PFSK-1 (cell line): ENCODE data around the gene FAM83C.

ENCODE experiments used
- FOXP2 ChIP-seq: optimal IDR thresholded peaks from 2 replicates; pipeline ENCODE3; 2011; ENCODE audit warnings: borderline replicate concordance, control low read depth, inconsistent platforms; ENCODE audit not compliant: insufficient read depth; ENCODE audit errors: extremely low read length, extremely low read depth
- POLR2AphosphoS5 ChIP-seq: IDR thresholded peaks from 2 replicates; pipeline ENCODE4 v1.6.1; 2012; ENCODE audit warnings: low read depth, mild to moderate bottlenecking, control low read depth, low read length, moderate library complexity
- TAF1 ChIP-seq: IDR thresholded peaks from 2 replicates; pipeline ENCODE4 v1.6.1; 2012; ENCODE audit warnings: low read length, control low read depth, borderline replicate concordance; ENCODE audit not compliant: insufficient read depth

DNA sequence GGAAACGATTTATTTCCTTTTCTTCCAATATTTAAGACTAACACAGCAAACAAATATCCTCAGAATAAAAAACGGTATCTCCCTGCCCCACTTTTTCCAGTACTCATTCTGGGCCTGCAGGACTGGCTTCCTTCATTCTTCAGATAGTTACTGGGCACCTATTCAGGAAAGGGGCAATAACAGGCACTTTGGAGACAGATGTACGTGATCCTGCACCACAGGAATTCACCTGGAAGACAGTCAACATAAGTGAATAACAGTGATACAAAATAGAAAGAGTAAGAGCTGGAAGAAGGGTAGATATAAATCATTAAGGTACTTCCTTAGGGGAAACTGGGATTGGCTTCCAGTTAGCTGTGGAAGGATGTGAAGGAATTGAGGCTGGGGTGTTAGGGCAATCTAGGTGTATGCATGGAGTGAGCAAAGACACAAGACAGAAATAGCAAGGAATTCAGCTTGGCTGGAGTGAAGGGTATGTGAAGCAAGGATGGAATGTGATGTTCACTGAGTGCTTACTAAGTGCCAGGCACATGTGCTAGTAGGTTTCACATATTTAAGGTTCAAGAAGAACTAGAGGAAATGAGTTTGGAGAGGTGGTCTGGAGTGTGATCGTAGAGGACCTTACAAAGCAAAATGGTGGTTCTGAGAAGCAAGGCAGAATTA is 49.3 kb upstream of the FAM83C start:
- TF ChIP-seq POLR2AphosphoS5 (no peak), FOXP2 (no peak), TAF1 (no peak)
